SK-N-MC (cell line): ENCODE results near the gene CRISPLD2.

Experiments used
- DNase-seq: peaks from one replicate; pipeline ENCODE4 v3.0.0-alpha.2; 2011; ENCODE audit warnings: low read depth, low spot score
- H3K27ac ChIP-seq: fragments of 200-600 bp; sonication (generic); 2 replicates; pipeline ENCODE4 v1.5.1; 2016; ENCODE audit warnings: mixed run types
- H3K36me3 ChIP-seq: fragments of 200-600 bp; sonication (generic); 2 replicates; pipeline ENCODE4 v1.6.1; 2017; ENCODE audit warnings: antibody characterized with exemption, low read length, mixed read lengths; ENCODE audit not compliant: insufficient read depth
- H3K4me3 ChIP-seq: fragments of 200-600 bp; sonication (generic); 2 replicates; pipeline ENCODE4 v1.5.1; 2016
- H3K9ac ChIP-seq: fragments of 200-600 bp; sonication (generic); 2 replicates; pipeline ENCODE4 v1.8.0; 2017; ENCODE audit warnings: mixed run types, mixed read lengths; ENCODE audit not compliant: insufficient read length
- H3K9me3 ChIP-seq: fragments of 200-600 bp; sonication (generic); 2 replicates; pipeline ENCODE4 v1.6.1; 2017; ENCODE audit warnings: low read depth, mild to moderate bottlenecking, antibody characterized with exemption, low read length, moderate library complexity, mixed read lengths
- EZH2 ChIP-seq: fragments of 200-600 bp; sonication (generic); IDR thresholded peaks from one replicate; pipeline ENCODE4 v1.6.1; 2017; ENCODE audit warnings: antibody characterized with exemption
- FOXP2 ChIP-seq: optimal IDR thresholded peaks from 2 replicates; pipeline ENCODE3; 2011; ENCODE audit warnings: mild to moderate bottlenecking, moderate library complexity; ENCODE audit not compliant: insufficient read depth; ENCODE audit errors: extremely low read length, control extremely low read depth
- POLR2AphosphoS5 ChIP-seq: IDR thresholded peaks from 2 replicates; pipeline ENCODE4 v1.6.1; 2012; ENCODE audit warnings: mild to moderate bottlenecking, low read depth, low read length, borderline replicate concordance

Gene CRISPLD2

GRCh38 chr16:84907051-84907450, 87.3 kb downstream of the CRISPLD2 start:
- Histone ChIP-seq H3K9me3 (no peaks in the 10 kb centered on the region), H3K4me3 (no peak overlapping the region), H3K9ac (no peak overlapping the region), H3K27ac (no peak overlapping the region), H3K36me3 (no peaks in the 10 kb centered on the region)
- TF ChIP-seq POLR2AphosphoS5 (no peak), EZH2 (no peak), FOXP2 (no peak)
- DNase-seq = no peak

- Histone ChIP-seq H3K9me3 (no peaks in the 10 kb centered on the region), H3K27ac (no peak overlapping the region), H3K9ac (no peak overlapping the region), H3K36me3 (no peaks in the 10 kb centered on the region), H3K4me3 (no peak overlapping the region)
- no peak for DNase-seq
- no peak for TF ChIP-seq FOXP2
These were observed 87.8 kb downstream of the CRISPLD2 start for GRCh38 chr16:84907575-84907974.

GRCh38 chr16:84909476-84910085, 89.8 kb downstream of the CRISPLD2 start:
- H3K9me3 ChIP-seq = no peaks in the 10 kb centered on the region
- H3K4me3 ChIP-seq = no peak overlapping the region
- DNase-seq = no peak
- no peak overlapping the region for H3K27ac ChIP-seq
- TF ChIP-seq EZH2 = no peak
- no peak for TF ChIP-seq FOXP2
- TF ChIP-seq POLR2AphosphoS5 = no peak
- no peaks in the 10 kb centered on the region for H3K36me3 ChIP-seq
- H3K9ac ChIP-seq = no peak overlapping the region

GRCh38 chr16:84911486-84912216, 91.9 kb downstream of the CRISPLD2 start:
- Histone ChIP-seq H3K36me3 (no peaks in the 10 kb centered on the region), H3K9ac (no peak overlapping the region), H3K4me3 (no peak overlapping the region), H3K9me3 (no peaks in the 10 kb centered on the region), H3K27ac (no peak overlapping the region)
- no peak for DNase-seq
- no peak for TF ChIP-seq POLR2AphosphoS5
- no peak for TF ChIP-seq EZH2
- no peak for TF ChIP-seq FOXP2

- Histone ChIP-seq H3K9ac (no peak overlapping the region), H3K4me3 (no peak overlapping the region), H3K27ac (no peak overlapping the region), H3K9me3 (no peaks in the 10 kb centered on the region), H3K36me3 (no peaks in the 10 kb centered on the region)
- no peak for TF ChIP-seq POLR2AphosphoS5
- DNase-seq = no peak
These were observed 93.5 kb downstream of the CRISPLD2 start for GRCh38 chr16:84913315-84913714.

GRCh38 chr16:84914273-84914672, 94.5 kb downstream of the CRISPLD2 start:
- no peak overlapping the region for H3K27ac ChIP-seq
- H3K4me3 ChIP-seq = no peak overlapping the region
- DNase-seq = no peak
- no peaks in the 10 kb centered on the region for H3K36me3 ChIP-seq
- no peak for TF ChIP-seq FOXP2
- TF ChIP-seq EZH2 = no peak
- TF ChIP-seq POLR2AphosphoS5 = no peak
- H3K9me3 ChIP-seq = no peaks in the 10 kb centered on the region
- no peak overlapping the region for H3K9ac ChIP-seq

- H3K27ac ChIP-seq = no peak overlapping the region
- no peak overlapping the region for H3K9ac ChIP-seq
- no peak overlapping the region for H3K4me3 ChIP-seq
- no peaks in the 10 kb centered on the region for H3K9me3 ChIP-seq
- H3K36me3 ChIP-seq = no peaks in the 10 kb centered on the region
- TF ChIP-seq POLR2AphosphoS5 = no peak
- no peak for TF ChIP-seq FOXP2
- no peak for TF ChIP-seq EZH2
- no peak for DNase-seq
These were observed 96.4 kb downstream of the CRISPLD2 start for GRCh38 chr16:84916178-84916577.

GRCh38 chr16:84916850-84917249, 97.1 kb downstream of the CRISPLD2 start:
- Histone ChIP-seq H3K36me3 (no peaks in the 10 kb centered on the region), H3K27ac (no peak overlapping the region), H3K9ac (no peak overlapping the region), H3K9me3 (no peaks in the 10 kb centered on the region), H3K4me3 (no peak overlapping the region)
- TF ChIP-seq FOXP2 (no peak), POLR2AphosphoS5 (no peak), EZH2 (no peak)
- no peak for DNase-seq

- TF ChIP-seq POLR2AphosphoS5 = no peak
- no peak for TF ChIP-seq FOXP2
- no peak for TF ChIP-seq EZH2
- no peak overlapping the region for H3K27ac ChIP-seq
- no peak for DNase-seq
- no peak overlapping the region for H3K9ac ChIP-seq
- no peaks in the 10 kb centered on the region for H3K9me3 ChIP-seq
- H3K36me3 ChIP-seq = no peaks in the 10 kb centered on the region
- no peak overlapping the region for H3K4me3 ChIP-seq
These were observed 97.7 kb downstream of the CRISPLD2 start for GRCh38 chr16:84917492-84917891.
